HS-27A (cell line): ENCODE results near the gene HOMER3.
"Not testable (repeated sequence)": the region's sequence is repeated elsewhere in the genome, so short reads cannot be mapped to it uniquely, and the experiment has no call there.

Source experiments
- DNase-seq: peaks from one replicate; pipeline ENCODE4 v3.0.0-alpha.2; 2012; ENCODE audit warnings: low read depth, missing footprints

HOMER3 gene

DNA sequence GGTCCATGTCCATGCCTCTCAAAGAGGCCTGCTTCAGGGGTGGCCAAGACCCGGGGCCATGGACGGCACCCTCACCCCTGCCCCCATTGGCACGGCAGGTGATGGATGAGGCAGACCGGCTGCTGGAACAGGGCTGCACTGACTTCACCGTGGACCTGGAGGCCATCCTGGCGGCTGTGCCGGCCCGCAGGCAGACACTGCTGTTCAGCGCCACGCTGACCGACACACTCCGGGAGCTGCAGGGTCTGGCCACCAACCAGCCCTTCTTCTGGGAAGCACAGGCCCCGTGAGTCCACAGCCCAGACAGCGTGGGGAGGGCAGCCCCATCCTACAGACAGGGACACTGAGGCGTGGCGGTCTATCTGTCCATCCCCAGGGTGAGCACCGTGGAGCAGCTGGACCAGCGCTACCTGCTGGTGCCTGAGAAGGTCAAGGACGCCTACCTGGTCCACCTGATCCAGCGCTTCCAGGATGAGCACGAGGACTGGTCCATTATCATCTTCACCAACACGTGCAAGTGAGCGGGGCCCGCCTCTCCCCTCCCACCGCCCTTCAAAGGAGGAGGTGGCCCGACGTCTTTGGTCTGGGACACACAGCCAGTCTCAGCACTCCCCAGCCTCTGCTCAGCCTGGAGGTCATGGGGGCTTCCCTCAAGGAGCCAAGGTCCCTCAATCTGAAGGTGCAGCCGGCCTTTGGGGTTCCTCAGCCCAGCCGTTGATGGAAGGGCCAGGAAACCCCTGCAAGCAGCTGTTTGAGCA is 18.6 kb downstream of the HOMER3 start:
- DNase-seq, result no peak

DNA sequence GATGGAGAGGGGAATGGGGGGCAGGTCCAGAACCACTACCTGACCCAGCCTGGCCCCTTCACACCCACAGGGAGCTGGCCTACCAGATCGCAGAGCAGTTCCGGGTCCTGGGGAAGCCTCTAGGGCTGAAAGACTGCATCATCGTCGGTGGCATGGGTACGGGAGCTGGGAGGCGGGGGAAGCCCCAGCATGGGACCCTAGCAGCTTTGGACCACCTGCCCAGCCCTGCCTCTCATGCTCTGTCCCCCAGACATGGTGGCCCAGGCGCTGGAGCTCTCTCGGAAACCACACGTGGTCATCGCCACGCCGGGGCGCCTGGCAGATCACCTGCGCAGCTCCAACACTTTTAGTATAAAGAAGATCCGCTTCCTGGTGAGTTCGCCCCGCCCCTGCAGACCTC is 19.4 kb downstream of the HOMER3 start:
- DNase-seq, result no peak

DNA sequence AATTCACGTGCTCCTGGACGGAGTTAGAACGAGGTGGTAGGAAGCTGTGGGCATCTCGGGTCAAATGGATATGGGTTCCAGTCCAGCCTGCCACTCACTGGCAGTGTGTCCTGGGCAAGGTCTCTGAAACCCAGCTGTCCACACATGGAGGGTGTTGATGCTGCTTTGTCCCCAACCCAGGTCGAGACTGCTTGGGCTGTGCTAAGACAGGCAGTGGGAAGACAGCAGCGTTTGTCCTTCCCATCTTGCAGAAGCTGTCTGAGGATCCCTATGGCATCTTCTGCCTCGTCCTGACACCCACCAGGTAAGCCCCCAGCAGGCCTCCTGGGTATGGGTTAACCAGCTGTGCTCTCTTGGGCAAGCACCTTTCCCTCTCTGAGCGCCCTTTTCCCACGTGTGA is 20.6 kb downstream of the HOMER3 start:
- DNase-seq, result no peak

DNA sequence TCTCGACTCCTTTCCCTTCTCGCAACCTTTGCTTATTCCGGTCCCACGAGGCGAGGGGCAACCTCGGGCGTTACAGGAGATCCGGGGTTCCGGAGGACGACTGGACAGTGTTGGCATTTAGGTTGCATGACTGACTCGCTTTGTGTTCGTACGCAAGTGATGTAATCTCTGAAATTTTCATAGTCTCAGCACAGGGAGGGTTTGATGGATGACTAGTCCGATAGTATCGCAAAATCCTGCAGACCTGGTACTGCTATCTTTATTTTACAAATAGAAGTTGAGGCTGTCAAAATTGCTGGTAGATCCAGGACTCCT is 21.2 kb downstream of the HOMER3 start:
- no peak for DNase-seq

DNA sequence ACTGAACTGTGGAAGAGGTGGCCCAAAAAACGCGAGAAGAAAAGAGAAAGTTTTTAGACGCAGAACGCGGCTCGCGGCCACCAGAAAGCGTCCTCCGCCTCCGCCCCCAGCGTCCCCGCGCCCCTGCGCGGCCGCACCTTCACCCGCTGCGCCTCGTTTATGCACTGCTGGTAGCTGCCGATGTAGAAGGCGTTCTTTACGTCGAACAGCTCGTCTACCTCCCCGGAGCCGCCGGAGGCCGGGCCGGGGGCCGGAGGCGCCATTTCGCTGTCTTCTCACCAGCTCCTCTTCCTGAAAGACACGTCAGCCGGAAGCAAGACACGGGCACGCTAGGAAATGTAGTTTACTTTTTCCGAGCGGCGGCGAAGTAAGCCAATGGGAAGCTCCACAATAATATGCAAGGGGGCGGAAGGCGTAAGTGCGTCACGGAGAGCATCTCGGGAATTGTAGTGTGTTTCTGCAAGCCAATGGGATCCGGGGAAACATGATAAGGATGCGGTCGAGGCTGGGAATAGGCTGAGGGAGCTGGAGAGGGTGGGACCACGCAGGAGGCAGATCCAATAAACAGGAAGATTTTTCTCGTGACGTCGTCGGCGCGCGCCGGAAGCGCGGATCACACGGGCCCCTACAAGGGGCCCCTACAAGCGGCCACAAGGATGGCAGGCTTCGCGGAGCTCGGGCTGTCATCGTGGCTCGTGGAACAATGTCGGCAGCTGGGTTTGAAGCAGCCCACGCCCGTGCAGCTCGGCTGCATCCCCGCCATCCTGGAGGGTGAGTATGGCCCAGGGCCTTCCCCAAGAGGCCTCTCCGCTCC is 21.7 kb downstream of the HOMER3 start, which contains the start of the genes COPE and DDX49:
Gene COPE (minus strand): TSS at position 302 of the 814 bp plus-strand sequence. CDS start 39 bp downstream, at position 263.
Gene DDX49 (plus strand): TSS at position 630 of the 814 bp plus-strand sequence. CDS start 27 bp downstream, at position 657.
- DNase-seq, result peak; percentile 99

DNA sequence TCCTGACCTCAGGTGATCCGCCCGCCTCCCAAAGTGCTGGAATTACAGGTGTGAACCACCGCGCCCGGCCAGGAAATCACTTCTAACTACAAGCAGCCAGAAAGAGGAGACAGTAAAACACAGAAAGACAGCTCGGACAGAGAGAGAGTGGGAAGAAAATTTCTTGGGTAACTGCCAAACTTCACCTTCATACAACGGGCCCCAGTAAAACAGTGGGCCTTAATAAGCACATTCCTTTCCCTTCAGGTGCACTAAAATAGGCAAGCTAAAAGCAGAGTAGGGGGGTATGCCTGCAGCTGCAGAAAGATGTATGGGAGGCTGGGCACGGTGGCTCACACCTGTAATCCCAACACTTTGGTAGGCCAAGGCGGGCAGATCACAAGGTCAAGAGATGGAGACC is 23.4 kb downstream of the HOMER3 start:
- not testable (repeated sequence) for DNase-seq

DNA sequence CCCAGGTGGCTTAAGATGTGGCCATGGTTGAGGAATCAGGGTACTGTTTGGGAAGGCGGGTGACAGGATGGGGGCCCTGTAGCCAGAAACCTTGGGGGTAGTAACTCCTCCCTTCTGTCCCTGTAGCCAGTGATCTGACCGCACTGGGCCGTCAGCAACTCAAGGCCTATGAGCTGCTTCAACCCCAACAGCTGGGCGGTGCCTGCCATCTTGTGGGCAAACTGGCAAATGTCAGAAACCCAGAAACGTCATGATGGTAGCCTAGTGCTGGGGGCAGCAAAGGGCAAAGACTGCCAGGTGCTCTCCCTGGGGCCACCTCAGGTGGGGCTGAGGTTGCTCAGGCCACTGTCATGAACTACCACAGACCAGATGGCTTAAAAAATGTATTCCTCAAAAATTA is 25.4 kb downstream of the HOMER3 start:
- no peak for DNase-seq

DNA sequence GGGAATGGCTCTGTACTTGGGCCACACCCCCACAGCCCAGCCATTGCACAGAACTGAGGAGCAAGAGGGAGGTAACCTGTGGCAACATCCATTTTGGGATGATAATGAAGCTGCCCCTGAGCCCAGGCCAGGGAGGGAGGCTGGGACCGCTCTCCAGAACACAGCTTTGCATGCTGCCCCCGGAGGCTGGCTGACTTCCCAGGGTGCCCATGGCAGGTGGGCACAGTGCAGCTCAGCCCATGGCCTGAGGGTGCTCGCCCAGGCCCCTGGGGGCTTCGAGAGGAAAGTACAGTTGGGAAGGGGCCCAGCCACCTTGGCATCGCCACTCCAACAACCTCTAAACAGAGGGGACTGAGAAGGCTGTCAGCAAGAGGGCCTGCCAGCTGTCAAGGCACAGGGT is 27.6 kb downstream of the HOMER3 start:
- DNase-seq, result no peak

- no peak for DNase-seq
Measured at GRCh38 chr19:18912933-18913332, 28.1 kb downstream of the HOMER3 start.

DNA sequence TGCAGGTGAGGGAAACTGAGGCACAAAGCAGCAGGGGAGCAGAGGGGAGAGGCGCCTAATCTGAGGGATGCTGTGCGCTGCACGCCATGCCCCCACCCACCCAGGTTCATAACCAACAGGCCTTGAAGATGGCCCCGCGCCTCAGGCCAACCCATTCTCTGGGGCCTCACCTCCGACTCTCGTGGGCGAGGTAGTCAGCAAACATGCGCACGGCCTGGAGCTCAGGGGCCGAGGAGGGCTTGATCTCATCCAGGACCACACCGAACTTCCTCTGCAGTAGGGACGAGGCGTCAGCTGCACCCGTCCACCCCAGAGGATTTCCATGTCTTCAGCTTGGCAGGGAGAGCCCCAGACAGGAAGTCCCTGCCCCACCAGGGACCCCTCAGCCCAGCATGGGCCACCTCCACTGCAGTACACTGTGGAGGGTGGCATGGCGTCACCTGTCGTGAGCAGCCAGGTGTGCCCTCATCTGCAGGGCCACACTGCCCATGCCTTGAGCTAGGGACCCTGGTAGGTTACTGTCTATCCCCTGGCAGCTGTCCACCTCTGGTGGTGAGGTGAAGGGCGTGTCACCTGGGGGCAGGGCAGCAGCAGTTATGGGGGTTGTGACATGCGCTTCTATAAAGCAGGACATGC is 30.1 kb downstream of the HOMER3 start:
- no peak for DNase-seq

DNA sequence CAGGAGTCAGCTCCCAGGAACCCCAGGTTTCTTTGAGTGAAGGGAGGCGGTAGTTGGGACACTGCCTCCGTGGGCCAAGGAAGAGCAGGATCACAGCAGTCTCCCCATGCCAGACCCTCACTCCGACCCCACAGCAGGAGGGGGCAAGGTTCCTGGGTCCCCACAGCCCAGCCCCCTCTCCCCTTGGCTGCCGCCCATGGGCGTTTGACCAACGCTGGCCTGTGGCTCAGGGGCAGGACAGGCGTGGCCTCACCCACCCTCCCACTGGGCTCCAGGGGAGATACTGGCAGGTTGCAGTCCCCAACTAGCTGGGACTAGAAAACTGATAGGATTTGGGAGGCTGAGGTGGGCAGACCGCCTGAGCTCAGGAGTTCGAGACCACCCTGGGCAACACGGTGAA is 31.0 kb downstream of the HOMER3 start:
- no peak for DNase-seq

DNA sequence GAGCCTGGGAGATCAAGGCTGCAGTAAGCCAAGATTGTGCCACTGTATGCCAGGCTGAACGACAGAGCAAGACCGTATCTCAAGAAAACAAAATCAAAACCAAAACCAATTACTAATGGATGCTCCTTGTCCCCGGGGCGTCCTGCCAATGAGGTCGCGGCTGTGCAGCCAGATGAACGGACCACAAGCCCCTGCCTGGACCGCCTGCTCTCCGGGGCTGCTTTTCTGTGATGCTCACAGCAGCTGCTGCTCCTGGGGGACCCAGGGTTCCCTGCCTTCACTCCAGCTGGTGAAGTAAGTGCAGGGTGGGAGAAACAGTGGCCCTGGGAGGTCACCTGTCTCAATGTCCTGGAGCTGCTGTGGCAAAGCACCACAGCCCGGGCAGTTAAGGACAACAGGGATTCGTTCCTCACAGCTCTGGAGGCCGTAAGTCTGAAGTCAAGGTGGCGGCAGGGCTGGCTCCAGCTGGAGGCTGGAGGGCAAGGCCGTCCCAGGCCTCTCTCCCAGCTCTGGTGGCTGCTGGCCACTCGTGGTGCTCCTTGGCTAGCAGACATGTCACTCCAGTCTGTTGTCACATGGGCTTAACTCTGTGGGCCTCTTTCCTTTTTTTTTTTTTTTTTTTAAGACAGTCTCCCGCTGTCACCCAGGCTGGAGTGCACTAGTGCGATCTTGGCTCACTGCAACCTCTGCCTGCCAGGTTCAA is 31.9 kb downstream of the HOMER3 start:
- no peak for DNase-seq

- DNase-seq, result no peak
Measured at GRCh38 chr19:18906605-18907519, 34.2 kb downstream of the HOMER3 start.

GRCh38 chr19:18905513-18906236 is 35.3 kb downstream of the HOMER3 start:
- DNase-seq, result no peak

DNA sequence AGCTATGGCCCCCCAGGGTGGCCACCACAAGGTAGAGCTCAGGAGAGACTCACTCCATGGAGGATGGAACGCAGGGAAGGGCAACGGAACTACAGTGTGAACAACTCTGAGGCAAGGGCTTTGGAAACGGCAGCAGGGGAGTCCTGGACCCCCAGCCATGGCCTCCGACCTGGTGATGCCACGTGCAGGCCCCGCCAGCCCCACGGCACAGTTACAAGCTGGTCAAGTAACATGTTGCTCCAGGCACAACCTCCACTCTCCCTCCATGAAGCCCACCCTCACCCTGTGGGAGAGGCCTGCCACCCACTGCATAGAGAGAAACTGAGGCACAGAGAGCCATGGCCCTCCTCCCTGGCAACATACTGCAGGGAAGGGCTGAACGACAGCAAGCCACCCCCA is 36.0 kb downstream of the HOMER3 start:
- DNase-seq, result no peak

GRCh38 chr19:18904334-18905057 is 36.5 kb downstream of the HOMER3 start:
- DNase-seq, result no peak

GRCh38 chr19:18903156-18904037 is 37.6 kb downstream of the HOMER3 start:
- DNase-seq, result no peak

- not testable (repeated sequence) for DNase-seq
Measured at GRCh38 chr19:18902519-18902918, 38.5 kb downstream of the HOMER3 start.

GRCh38 chr19:18901491-18901890 is 39.5 kb downstream of the HOMER3 start:
- no peak for DNase-seq
